ENCODE results near the gene ITPR1.

- TF ChIP-seq CTCF (conservative IDR thresholded peaks at IDR 0.05) (no peak), EZH2 (IDR thresholded peaks at IDR 0.05; ENCODE audit: low read depth) (no peak)
Observed at GRCh38 chr3:4495294-4496086, 2.3 kb downstream of the ITPR1 start.

All from PC-9 (cell line).